K562 (cell line): ENCODE results near the gene SLC5A3. TPM values are rescaled to one million over a fixed set of nuclear protein-coding genes. Genes with fewer than 3 reads are reported as not detected.

ENCODE experiments used
- ATAC-seq: fragments of 200-7000 bp; cut with Tn5 transposase; 3 replicates; pipeline ENCODE4 v1.9.1; 2020; ENCODE audit warnings: moderate library complexity
- BruUV-seq: library from RNA; stranded (reverse); fragments of 400-500 nt; replicated peaks from 2 replicates; lab custom pipeline; 2021; lab: Mats Ljungman, UMichigan
- CTCF ChIA-PET: fragments of 300-600 bp; formaldehyde crosslinking; extraction: SDS; loops from one replicate; lab custom pipeline; 2021; ENCODE audit warnings: low intra/inter-chr PET ratio; lab: Yijun Ruan, JAX
- POLR2A ChIA-PET: fragments of 300-600, 350-650 bp; sonication (Branson Sonifier 250); formaldehyde crosslinking; extraction: SDS; loops from one replicate; lab custom pipeline; 2021; ENCODE audit warnings: antibody characterized with exemption, inconsistent platforms; lab: Yijun Ruan, JAX
- DNase-seq, 4 experiments: peaks; one replicate each; pipeline versions ENCODE4 v3.0.0 to v3.0.0-alpha.2; 2011 to 2018; ENCODE audit warnings: low spot score in 3 of 4, mixed read lengths in 3 of 4; ENCODE audit errors: extremely low read depth in 1 of 4
- FAIRE-seq: peaks from 2 replicates; lab custom pipeline; 2011; peaks lifted over from hg19 to GRCh38; lab: Jason Lieb, UNC
- H2AFZ ChIP-seq: 2 replicates; pipeline ENCODE4 v1.6.0; 2011; ENCODE audit warnings: low read depth, low read length, control low read depth, inconsistent platforms
- H3K27ac ChIP-seq: fragments of 200-600 bp; 3 replicates; pipeline ENCODE4 v1.8.0; 2011; ENCODE audit warnings: low read depth, mild to moderate bottlenecking, control low read depth, inconsistent platforms, low read length, moderate library complexity, mixed read lengths; ENCODE audit errors: extremely low read depth
- H3K27me3 ChIP-seq, 2 experiments: fragments of 300-600 bp in 1 of 2; 2 replicates in 1 of 2; 3 replicates in 1 of 2; pipeline versions ENCODE4 v1.6.0 to v1.8.0; 2011; ENCODE audit warnings: inconsistent platforms in 2 of 2, low read length in 2 of 2, mild to moderate bottlenecking in 1 of 2, mixed read lengths in 1 of 2, moderate library complexity in 1 of 2; ENCODE audit not compliant: control insufficient read depth in 2 of 2, insufficient read depth in 2 of 2
- H3K36me3 ChIP-seq: fragments of 300-600 bp; 3 replicates; pipeline ENCODE4 v1.8.0; 2011; ENCODE audit warnings: mild to moderate bottlenecking, low read length, inconsistent platforms; ENCODE audit not compliant: control insufficient read depth, insufficient read depth
- H3K4me1 ChIP-seq, 2 experiments: fragments of 200-600 bp in 1 of 2; replicated peaks in 1 of 2; 2 replicates in 1 of 2; 3 replicates in 1 of 2; pipeline versions ENCODE4 v1.5.1 to v1.8.0; 2011; ENCODE audit warnings: inconsistent platforms in 2 of 2, low read length in 2 of 2, mild to moderate bottlenecking in 1 of 2, mixed read lengths in 1 of 2, moderate library complexity in 1 of 2; ENCODE audit not compliant: control insufficient read depth in 2 of 2, insufficient read depth in 2 of 2
- H3K4me2 ChIP-seq: 2 replicates; pipeline ENCODE4 v1.6.1; 2011; ENCODE audit warnings: low read length, control low read depth, inconsistent platforms, mixed read lengths; ENCODE audit not compliant: insufficient read depth
- H3K4me3 ChIP-seq: fragments of 200-600 bp; sonication (generic), shearing (Covaris generic); 2 replicates; pipeline ENCODE4 v1.5.1; 2016; ENCODE audit warnings: control low read depth, inconsistent platforms
- H3K79me2 ChIP-seq: fragments of 200-600 bp; 3 replicates; pipeline ENCODE4 v1.8.0; 2011; ENCODE audit warnings: low read length, inconsistent platforms; ENCODE audit not compliant: control insufficient read depth, insufficient read depth
- H3K9ac ChIP-seq, 2 experiments: 2 replicates each; pipeline versions ENCODE4 v1.6.0 to v1.6.1; 2011; ENCODE audit warnings: low read depth in 2 of 2, low read length in 2 of 2, control low read depth in 1 of 2, inconsistent platforms in 1 of 2, mild to moderate bottlenecking in 1 of 2, mixed read lengths in 1 of 2; ENCODE audit not compliant: insufficient read depth in 1 of 2
- H3K9me1 ChIP-seq: one replicate; pipeline ENCODE4 v1.6.0; 2011; ENCODE audit warnings: inconsistent platforms, mild to moderate bottlenecking, low read length, moderate library complexity; ENCODE audit not compliant: control insufficient read depth, insufficient read depth
- H3K9me3 ChIP-seq: replicated peaks from 2 replicates; pipeline ENCODE4 v1.5.1; 2011; ENCODE audit warnings: low read depth, low read length, inconsistent platforms; ENCODE audit not compliant: control insufficient read depth, insufficient read depth
- H4K20me1 ChIP-seq: replicated peaks from 2 replicates; pipeline ENCODE4 v1.6.1; 2011; ENCODE audit warnings: low read length, inconsistent platforms, mixed read lengths; ENCODE audit not compliant: control insufficient read depth, insufficient read depth
- MAFK ChIP-seq: IDR thresholded peaks from 2 replicates; pipeline ENCODE4 v1.6.1; 2011; ENCODE audit warnings: low read length, improper control_type of control experiment
- NR0B1 ChIP-seq: fragments of 450-650 bp; IDR thresholded peaks from one replicate; pipeline ENCODE4 v1.6.1; 2018; ENCODE audit warnings: mild to moderate bottlenecking, moderate library complexity; ENCODE audit not compliant: partially characterized antibody
- POLR2G ChIP-seq: fragments of 200-400 bp; formaldehyde crosslinking; IDR thresholded peaks from 2 replicates; pipeline ENCODE4 v1.6.1; 2017; ENCODE audit warnings: low read depth, mild to moderate bottlenecking, antibody characterized with exemption, low read length, moderate library complexity
- SP2 ChIP-seq: IDR thresholded peaks from 2 replicates; pipeline ENCODE4 v1.6.1; 2011; ENCODE audit warnings: mild to moderate bottlenecking, low read depth, low read length, moderate library complexity; ENCODE audit not compliant: poor library complexity, severe bottlenecking; ENCODE audit errors: extremely low read depth
- SREBF1 ChIP-seq: fragments of 150-350 bp; IDR thresholded peaks from 2 replicates; pipeline ENCODE4 v1.6.1; 2014; ENCODE audit warnings: antibody characterized with exemption, low read depth, low read length, borderline replicate concordance
- WHSC1 ChIP-seq: IDR thresholded peaks from one replicate; pipeline ENCODE4 v1.6.1; 2012; ENCODE audit warnings: low read length, control low read depth, inconsistent platforms
- WGBS: fragments of 100-300 bp; shearing (Covaris generic); methylation state at CpG from one replicate; pipeline ENCODE4 v1.1.6; 2016; ENCODE audit warnings: low coverage, mixed read lengths; ENCODE audit not compliant: insufficient coverage; ENCODE audit errors: missing lambda C conversion rate; 5-methylcytosine and 5-hydroxymethylcytosine counted together
- in situ Hi-C: fragments of 300-500 bp; cut with MboI; formaldehyde crosslinking; loops from 4 replicates; pipeline ENCODE4 v1.15.0; 2018; ENCODE audit warnings: inconsistent platforms, mixed read lengths
- intact Hi-C: fragments of 100-400 bp; cut with micrococcal nuclease; formaldehyde crosslinking; loops from 2 replicates; pipeline ENCODE4 v1.14.2; 2022
- polyA plus RNA-seq, 8 experiments: library from polyadenylated mRNA; depleted of rRNA in 4 of 8; stranded (reverse) in 5 of 8; unstranded in 3 of 8; fragments of >200 nt; fragmentation: Nextera tagmentation in 2 of 8; fragmentation: Illumina TruSeq in 1 of 8; extraction: Ambion mirVana in 2 of 8; extraction: Trizol in 1 of 8; gene quantifications; 2 replicates each; pipeline versions ENCODE4 v1.2.1 to v1.2.3, GENCODE V29; 2011 to 2014; ENCODE audit warnings: inconsistent platforms in 1 of 8, missing spikeins in 1 of 8
- total RNA-seq, 7 experiments: library from RNA; depleted of rRNA in 6 of 7; stranded (reverse); fragments of >200 nt in 6 of 7; fragmentation: Illumina TruSeq in 2 of 7; extraction: Trizol in 2 of 7; gene quantifications; 2 replicates each; pipeline versions ENCODE4 v1.2.1 to v1.2.3, GENCODE V29; 2011 to 2021; ENCODE audit warnings: low replicate concordance in 1 of 7
- TF ChIP-seq, protein P1 (sequence below): sonication (generic); formaldehyde crosslinking; IDR thresholded peaks from 2 replicates; pipeline ENCODE4 v1.9.0; 2022; ENCODE audit warnings: mild to moderate bottlenecking, missing genetic modification reagents

The SLC5A3 gene
- total and polyA plus RNA-seq, 9 of the 15 experiments (the other 6 are each of a cell fraction or from before 2014, with no cell fraction given), result 2.9 to 20.6 (median 9.0) TPM

GRCh38 chr21:34075760-34076660, 2.6 kb downstream of the SLC5A3 start (continued):
- TF ChIP-seq SREBF1, result no peak
- no peak for TF ChIP-seq NR0B1
- no peak for TF ChIP-seq POLR2G
- no peak for TF ChIP-seq SP2
- TF ChIP-seq, protein P1, sequence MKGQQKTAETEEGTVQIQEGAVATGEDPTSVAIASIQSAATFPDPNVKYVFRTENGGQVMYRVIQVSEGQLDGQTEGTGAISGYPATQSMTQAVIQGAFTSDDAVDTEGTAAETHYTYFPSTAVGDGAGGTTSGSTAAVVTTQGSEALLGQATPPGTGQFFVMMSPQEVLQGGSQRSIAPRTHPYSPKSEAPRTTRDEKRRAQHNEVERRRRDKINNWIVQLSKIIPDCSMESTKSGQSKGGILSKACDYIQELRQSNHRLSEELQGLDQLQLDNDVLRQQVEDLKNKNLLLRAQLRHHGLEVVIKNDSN (CRISPR knock-in tag), result no peak

- Histone ChIP-seq H3K4me2 (no peak overlapping the region), H3K9me3 (no peaks in the 10 kb centered on the region), H3K36me3 (peaks cover 54% of the 10 kb centered on the region), H3K27ac (no peak overlapping the region), H2AFZ (no peak overlapping the region), H3K79me2 (peaks cover 77% of the 10 kb centered on the region), H3K9me1 (no peaks in the 10 kb centered on the region), H3K4me3 (no peak overlapping the region), H3K27me3 (no peaks in the 10 kb centered on the region), H3K4me1 (peaks cover 9 to 40% of the 10 kb centered on the region in 2 experiments; a peak in 4 of 5 replicates), H3K9ac (no peak overlapping the region), H4K20me1 (peaks cover 8% of the 10 kb centered on the region; the same call in 1 of the 2 replicates)
- TF ChIP-seq WHSC1, result peak; percentile 67
- TF ChIP-seq MAFK, result no peak
- no peak for FAIRE-seq
- in situ Hi-C loops (no loop called here), intact Hi-C loops (loop anchor here (10.0 kb wide), 1 partner anchor 128 kb away; no protein-coding TSS in a partner anchor)
- 87% methylated on average over 1 of the region's 1 CpG for WGBS
- no peak for DNase-seq
- ATAC-seq, result no peak
- no TSS peak for BruUV-seq
- ChIA-PET CTCF (no interaction called here), POLR2A (interaction anchor here (0.7 to 5.3 kb wide), 4 partner anchors 9 to 377 kb away, joined by 3 to 33 read pairs (median 3); no protein-coding TSS in a partner anchor)
Measured at GRCh38 chr21:34076835-34077234, 3.5 kb downstream of the SLC5A3 start.
